GM19035 (cell line): ENCODE measurements around the gene PLPPR2.
"Not testable (repeated sequence)": the region's sequence is repeated elsewhere in the genome, so short reads cannot be mapped to it uniquely, and the experiment has no call there.

ENCODE experiments used
- ATAC-seq: cut with Tn5 transposase; IDR thresholded peaks from one replicate; pipeline ENCODE4 v1.9.1; 2021; ENCODE audit not compliant: unreplicated experiment

PLPPR2 gene

DNA sequence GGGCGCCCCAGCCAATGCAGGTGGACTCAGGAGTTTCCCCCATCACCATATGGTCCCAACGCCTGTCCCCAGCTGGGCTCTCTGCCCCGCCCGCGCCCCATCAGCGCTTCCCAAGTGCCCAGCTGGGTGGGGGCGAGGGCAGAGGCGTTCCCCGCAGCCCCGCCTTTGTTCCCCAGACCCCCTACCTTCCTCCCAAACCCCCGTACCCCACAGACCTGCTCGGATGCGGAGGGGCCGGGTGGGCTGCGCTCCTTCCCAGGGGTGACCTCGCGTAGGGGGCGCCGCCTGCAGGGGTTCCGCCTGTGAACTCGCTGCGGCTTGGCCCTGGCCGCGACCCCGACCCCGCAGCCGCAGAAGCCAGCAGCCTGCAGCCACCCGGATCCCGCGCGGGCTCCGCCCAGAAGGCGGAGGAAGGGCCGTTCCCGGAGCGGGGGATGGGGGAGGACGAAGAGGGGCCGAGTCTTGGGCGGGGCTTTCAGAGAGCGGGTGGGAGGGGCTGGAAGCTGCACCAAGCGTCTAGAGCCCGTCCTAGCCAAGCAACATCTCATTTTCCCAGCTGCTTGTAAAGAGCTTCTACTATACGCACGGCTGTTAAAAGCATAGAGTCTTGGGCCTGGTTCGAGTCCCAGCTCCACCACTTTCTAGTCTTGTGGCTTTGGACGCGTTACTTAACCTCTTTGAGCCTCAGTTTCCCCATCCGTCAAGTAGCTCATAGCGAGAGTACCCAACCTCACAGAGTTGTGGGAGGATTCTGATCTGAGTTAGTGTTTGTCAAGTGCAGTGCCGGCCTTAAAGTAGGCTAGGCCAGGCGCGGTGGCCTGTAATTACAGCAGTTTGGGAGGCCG lies 15.8 kb upstream of the PLPPR2 start, which contains the start of gene RAB3D:
Gene RAB3D (minus strand): TSS at position 404 of the 845 bp plus-strand sequence. CDS start 2,258 bp downstream, outside the sequence.
- ATAC-seq: peak; percentile 71

DNA sequence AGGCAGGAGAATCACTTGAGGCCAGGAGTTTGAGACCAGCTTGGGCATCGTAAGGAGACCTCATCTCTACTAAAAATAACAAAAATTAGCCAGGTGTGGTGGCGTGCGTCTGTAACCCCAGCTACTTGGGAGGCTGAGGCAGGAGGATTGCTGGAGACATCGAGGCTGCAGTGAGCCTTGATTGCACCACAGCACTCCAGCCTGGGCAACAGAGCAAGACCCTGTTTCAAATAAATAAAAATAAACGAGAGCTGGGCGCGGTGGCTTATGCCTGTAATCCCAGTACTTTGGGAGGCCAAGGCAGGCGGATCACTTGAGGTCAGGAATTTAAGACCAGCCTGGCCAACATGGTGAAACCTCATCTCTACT lies 15.1 kb upstream of the PLPPR2 start:
- not testable (repeated sequence) for ATAC-seq

DNA sequence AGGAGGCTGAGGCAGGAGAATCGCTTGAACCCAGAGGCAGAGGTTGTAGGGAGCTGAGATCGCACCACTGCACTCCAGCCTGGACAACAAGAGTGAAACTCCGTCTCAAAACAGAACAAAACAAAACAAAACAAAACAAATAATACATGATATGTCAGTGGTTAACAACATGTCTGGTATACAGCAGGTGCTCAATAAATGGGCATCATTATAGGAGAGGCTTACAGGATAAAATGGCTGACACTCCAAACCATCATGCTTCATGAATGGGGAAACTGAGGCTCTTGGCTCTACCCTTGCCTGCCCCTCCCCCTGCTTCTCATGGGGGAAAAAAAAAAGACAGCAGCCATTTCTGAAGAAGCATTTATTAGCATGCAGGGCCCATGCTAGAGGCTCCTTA lies 12.8 kb upstream of the PLPPR2 start:
- no peak for ATAC-seq

DNA sequence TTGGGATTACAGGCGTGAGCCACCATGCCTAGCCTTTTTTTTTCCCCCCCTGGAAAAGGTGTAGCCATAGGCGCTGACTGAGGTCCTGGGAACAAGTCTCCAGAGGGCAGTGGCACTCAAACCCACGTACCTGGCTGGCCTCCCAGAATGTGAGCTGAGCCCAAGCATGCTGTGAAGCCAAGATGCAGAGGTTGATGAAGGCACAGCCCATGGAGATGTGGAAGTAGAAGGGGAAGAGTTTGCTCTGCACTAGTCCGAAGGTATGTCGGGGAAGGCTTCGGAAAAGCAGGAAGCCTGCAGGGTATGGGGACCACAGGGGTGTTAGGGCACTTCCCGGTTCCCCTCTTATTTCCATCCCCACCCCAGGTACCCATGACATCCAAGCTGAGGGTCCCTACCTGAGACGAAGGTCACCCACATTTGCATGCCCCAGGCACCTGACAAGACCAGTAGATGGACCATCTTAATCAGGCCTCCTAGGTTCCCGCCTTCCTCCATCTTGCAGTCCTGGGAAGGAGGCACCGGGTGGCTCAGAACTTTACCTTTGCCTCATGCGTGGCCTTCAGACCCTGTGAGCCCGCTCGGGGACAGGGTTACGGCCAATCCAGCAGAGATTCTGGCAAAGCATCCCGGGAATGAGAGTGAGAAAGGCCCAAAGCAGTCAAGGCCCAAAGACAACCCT lies 10.0 kb upstream of the PLPPR2 start:
- no peak for ATAC-seq

DNA sequence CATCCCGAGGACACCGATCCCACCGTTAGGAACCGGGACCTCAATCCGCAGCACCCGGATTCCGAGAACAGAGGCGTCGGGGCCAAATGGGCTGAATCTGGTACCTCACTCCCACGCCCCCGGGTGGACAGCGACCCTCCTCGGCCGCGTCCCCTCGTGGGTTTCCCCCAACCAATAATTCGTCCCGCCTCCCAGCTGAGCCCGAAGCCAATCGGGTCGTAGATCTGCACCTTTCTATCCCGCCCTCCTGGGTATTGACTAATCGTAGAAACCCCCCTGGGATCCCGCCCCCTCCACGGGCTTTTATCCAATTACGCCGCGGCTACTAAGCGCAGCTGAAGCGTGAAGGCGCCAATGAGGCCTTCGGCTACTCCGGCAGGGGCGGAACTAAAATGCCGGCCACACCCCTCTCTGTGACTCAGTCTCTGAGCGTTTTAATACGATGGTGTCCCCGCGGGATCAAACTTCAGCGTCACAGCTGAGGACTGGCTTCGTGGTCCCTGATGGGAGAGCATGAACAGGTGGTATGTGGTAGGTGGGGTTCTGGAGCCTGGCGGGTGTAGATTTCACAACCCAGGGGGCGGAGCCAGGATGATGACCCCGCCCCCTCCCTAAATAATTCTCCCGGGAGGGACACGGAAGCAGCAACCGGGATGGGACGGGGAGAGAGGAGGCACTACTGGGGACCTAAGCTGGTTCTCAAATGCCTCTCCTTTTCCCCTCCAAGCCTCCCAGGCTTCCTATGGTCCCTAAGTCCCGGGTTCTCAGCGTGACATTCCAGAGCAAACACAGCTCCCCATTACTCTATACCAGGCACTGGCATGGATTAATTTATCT lies 8.9 kb upstream of the PLPPR2 start, which contains the start of the genes CCDC159 and TMEM205:
Gene CCDC159 (plus strand): TSS at position 416 of the 837 bp plus-strand sequence. CDS start 88 bp downstream, at position 504.
Gene TMEM205 (minus strand): TSS at position 165 of the 837 bp plus-strand sequence. CDS start 649 bp downstream, outside the sequence.
- peak; percentile 89 for ATAC-seq

DNA sequence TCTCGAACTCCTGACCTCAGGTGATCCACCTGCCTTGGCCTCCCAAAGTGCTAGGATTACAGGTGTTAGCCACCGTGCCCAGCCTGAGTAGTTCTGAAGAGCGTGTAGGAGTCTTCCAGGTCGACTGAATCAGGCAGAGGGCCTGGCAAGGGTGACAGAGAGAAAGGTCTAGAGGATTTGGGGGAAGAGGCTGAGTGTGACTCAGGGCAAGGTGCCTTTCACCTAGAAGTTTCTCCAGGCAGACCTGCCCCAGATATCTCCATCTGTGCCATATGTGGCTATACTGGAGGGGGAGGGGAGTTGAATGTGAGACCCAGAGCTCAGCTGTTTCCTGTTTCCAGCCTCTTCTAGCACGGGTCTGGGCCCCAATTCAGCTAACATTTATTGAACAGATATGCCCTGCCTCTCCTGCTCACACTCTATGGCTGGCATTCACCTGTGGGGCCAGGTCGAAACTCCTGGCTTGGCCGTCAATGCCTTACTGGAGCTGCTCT lies 7.6 kb upstream of the PLPPR2 start:
- no peak for ATAC-seq

DNA sequence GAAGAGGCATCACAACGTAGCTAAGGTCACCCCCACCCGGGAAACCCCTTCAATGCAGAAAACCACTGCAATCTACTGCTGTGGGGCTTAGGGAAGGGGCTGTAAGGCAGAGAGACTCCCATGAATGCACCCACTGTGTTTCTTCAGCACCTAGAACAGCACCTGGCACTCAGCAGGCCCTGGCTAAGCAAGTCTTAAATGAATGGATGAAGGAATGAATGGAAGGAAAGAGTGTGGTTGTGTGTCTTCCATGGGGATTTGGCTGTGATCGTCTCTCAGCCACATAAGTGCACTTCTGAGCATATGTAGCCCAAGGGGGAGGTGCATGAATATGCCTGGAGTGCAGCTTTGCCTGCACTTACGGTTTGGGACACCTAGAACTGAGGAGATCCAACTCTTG lies 6.1 kb upstream of the PLPPR2 start:
- ATAC-seq: no peak

DNA sequence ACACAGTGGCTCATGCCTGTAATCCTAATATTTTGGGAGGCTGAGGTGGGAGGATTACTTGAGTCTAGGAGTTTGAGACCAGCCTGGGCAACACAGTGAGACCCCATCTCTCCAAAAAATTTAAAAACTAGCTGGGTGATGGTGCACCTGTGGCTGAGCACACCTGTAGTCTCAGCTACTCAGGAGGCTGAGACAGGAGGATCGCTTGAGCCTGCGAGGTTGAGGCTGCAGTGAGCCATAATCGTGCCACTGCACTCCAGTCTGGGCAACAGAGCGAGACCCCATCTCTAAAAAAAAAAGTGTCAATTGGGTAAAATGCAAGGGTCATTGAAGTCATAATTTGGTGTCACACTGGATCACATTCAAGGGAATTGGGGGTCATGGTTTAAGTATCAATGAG lies 1.1 kb upstream of the PLPPR2 start:
- not testable (repeated sequence) for ATAC-seq

DNA sequence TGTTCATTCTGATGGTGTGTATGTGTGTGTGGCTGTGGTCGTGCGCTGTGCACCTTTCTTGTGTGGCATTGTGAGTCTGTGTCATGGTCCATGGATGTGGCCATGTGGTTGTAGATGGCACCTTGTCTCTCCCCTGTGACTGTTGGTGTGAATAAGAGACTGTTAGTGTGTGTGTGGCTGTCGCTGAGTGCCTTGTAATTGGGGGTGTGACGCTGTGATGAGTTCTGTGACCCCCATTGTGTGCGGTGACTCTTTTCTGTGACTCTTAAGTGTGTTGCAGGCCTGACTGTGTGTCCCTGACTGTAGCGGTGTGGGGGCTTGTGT lies 804 bp downstream of the PLPPR2 start:
- no peak for ATAC-seq

DNA sequence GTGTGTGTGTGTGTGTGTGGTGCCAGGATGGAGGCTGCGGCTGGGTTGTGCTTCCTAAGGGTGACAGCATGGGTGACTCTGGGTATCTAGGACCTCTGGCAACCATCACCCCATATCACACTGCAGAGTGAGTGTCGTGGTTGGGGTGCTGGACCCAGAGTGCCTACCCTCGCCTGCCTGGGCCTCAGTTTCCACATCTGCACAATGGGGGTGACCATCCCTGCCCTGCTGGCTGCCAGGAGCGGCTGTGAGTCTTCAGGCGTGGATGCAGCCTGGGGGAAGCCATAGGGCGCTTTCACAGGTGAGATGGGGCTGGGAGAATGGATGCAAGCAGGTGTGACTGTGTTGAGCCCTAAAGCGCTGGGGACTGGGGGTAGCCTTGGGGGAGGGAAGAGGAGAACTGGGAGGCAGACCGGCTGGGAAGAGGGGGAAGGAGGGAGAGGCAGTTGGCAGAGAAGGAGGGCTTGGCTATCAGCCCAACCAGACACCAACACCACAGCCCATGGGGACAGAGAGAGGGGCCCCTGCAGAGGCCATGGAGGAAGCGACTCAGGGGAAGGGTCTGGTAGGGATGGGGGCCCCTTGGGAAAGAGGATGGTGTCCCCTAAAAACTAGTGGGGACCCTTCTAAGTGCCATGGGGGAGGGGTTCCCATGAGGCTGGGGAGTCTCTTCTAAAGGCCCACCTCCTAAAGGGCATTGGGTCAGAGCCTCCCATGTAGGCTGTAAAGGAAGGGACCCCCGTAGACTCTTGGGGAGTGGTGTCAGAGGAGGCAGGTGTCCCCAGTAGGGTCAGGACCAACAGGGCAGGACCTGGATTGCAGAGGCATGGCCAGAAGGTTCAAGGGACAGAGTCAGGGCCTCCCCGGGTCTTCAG lies 1.7 kb downstream of the PLPPR2 start:
- no peak for ATAC-seq

DNA sequence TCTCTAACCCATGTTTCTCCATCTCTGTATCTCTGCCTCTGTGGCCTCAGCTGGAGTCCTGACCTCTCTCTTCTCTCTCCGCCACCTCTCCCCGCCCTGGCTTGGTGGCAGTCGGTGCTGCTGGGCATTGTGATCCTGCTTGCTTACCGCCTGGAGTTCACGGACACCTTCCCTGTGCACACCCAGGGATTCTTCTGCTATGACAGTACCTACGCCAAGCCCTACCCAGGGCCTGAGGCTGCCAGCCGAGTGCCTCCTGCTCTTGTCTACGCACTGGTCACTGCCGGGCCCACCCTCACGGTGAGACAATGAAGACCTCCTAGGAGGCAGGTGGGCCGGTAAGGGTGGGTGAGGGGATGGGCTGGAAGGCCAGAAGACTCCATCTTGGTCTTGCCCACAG lies 4.2 kb downstream of the PLPPR2 start:
- ATAC-seq: no peak

DNA sequence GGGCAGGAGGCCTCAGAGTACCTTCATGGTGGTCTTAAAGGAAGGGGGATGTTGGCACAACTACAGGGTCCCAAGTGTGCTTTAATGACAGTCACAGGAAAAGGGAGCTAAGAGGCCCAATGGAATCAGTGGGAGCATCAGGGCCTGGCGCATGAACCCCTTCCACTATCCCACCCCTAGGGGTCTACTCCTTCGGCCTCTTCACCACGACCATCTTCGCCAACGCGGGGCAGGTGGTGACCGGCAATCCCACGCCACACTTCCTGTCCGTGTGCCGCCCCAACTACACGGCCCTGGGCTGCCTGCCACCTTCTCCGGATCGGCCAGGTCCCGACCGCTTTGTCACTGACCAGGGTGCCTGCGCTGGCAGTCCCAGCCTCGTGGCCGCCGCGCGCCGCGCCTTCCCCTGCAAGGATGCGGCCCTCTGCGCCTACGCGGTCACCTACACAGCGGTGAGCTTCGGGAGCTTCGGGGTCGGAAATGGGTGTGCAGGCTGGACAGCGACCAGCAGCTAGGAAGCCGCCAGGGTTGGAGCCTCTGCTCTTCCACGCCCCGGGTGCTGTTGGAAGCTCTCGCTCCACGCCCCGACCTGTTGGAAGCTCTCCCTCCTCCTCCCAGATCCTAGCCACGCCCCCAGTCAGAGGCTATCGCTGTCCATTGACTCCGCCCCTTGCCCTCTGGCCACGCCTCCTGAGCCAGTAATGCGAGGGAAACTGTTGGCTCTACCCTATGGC lies 6.0 kb downstream of the PLPPR2 start:
- ATAC-seq: no peak

DNA sequence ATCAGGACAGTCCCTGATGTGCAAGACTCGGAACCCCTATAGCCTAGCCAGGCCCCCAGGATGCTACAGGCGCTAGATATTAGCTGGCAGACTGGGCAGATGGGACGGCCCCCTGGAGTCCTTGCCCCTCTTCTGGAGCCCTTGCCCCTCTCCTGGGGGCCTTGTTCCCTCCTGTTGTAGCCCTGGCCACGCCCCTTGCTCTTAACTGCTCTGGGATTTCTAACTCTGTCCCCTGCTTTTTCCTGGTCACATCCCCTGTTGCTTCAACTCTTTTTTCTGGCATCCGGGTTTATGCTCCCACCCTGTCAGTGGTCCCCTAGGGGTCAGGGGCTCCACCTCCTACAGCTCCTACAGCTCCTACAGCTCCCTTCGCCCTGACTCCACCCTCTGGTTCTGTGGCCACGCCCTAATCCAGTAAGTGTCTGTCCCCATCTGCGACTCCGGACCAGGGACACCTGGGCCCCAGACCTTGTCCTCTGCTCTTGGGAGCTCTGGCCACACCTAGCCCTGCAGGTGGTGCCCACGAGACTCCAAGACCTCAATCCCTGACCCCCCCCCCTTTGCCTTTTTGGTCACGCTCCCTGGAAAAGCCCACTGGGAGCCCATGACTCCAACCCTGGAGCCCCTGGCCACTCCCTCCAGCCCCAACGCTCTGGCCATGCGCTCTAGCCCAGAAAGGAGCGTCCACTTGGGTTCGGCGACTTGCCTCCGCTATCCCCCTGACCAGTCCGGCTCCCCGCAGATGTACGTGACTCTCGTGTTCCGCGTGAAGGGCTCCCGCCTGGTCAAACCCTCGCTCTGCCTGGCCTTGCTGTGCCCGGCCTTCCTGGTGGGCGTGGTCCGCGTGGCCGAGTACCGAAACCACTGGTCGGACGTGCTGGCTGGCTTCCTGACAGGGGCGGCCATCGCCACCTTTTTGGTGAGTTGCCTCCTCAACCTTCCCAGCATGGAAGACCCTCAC lies 6.8 kb downstream of the PLPPR2 start:
- no peak for ATAC-seq

DNA sequence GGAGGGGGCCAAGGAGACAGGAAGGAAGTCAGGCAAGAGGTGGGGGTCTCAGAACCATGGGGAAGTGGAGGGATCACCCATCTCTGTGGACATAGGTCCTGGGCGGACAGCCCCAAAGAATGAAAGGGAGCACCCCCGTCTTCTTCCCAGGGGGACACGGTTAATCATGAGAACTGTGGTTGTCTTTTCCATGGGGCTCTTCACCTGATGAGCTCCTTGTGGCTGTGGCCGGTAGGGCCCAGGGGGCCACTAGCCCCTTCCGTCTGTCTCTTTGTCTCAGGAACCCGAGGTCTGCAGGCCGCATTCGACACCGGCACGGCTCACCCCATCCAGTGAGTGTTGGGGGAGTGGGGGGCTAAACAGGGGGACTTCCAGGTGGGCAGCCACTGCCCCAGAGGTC lies 8.6 kb downstream of the PLPPR2 start:
- ATAC-seq: no peak

DNA sequence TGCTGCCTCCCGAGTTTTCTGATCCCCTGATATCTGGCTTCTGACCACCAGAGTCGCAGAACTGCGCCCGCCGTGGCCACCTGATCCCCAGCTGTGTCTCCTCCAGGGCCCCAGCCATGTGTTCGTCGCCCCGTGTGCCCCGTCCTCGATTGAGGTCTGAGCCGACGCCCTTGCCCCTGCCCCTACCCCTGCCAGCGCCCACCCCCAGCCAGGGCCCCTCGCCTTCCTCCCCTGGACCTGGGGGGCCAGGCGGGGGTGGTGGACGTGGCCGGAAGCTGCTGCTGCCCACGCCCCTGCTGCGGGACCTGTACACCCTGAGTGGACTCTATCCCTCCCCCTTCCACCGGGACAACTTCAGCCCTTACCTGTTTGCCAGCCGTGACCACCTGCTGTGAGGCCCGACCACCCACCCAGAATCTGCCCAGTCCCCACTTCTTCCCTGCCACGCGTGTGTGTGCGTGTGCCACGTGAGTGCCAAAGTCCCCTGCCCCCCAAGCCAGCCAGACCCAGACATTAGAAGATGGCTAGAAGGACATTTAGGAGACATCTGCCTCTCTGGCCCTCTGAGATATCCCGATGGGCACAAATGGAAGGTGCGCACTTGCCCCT lies 9.2 kb downstream of the PLPPR2 start:
- no peak for ATAC-seq

DNA sequence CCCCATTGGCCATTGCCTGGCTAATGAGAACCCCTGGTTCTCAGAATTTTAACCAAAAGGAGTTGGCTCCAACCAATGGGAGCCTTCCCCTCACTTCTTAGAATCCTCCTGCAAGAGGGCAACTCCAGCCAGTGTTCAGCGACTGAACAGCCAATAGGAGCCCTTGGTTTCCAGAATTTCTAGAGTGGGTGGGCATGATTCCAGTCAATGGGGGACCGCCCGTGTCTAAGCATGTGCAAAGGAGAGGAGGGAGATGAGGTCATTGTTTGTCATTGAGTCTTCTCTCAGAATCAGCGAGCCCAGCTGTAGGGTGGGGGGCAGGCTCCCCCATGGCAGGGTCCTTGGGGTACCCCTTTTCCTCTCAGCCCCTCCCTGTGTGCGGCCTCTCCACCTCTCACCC lies 9.7 kb downstream of the PLPPR2 start:
- no peak for ATAC-seq

DNA sequence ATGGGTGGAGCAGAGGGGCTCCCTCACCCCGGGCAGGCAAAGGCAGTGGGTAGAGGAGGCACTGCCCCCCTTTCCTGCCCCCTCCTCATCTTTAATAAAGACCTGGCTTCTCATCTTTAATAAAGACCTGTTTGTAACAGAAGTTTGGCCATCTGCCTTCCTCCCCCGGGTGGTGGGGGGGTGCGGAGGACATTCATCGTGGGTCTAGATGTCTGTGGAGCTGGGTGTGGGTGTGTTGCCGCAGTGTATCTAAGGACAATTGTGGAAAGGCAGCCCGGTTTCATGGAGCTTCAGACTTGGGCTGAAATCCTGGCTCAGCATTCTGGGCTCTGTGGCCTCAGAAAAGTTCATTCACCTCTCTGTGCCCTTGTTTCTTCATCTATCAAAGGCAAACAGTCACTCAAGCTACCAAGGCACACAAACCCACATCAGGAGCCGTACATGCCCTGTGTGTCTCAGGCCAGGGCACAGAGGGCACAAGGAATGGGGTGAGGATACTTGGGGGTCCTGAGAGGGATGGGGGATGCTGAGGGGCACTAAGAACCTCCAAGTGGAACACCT lies 10.4 kb downstream of the PLPPR2 start:
- no peak for ATAC-seq

DNA sequence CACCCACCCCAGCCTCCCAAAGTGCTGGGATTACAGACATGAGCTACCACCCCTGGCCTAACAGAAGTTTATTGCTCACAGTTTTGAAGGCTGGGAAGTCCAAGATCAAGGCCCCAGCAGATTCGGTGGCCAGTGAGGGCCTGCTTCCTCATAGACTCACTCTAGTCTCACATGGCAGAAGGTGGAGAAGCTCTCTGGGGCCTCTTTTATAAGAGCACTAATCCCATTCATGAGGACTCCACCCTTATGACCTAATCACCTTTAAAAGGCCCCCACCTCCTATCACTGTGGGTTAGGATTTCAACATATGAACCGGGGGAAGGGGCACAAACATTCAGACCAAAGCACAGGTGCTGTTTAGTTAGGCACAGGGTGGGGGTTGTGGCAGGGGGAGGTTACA lies 12.3 kb downstream of the PLPPR2 start:
- no peak for ATAC-seq
